Amniotic epithelial cell (primary cell): ENCODE results near the gene ARHGEF25.
A peak's percentile ranks its signal among the peaks of the same experiment; 100 is the strongest.

Experiments
- DNase-seq: peaks from one replicate; pipeline ENCODE4 v3.0.0-alpha.2; 2010; ENCODE audit warnings: low read depth

ARHGEF25 gene

GRCh38 chr12:57621497-57622292, 10.5 kb downstream of the ARHGEF25 start:
- DNase-seq, result no peak

- no peak for DNase-seq
These were observed 11.3 kb downstream of the ARHGEF25 start for GRCh38 chr12:57622293-57623245.

- DNase-seq, result no peak
These were observed 12.2 kb downstream of the ARHGEF25 start for GRCh38 chr12:57623385-57623784.

- no peak for DNase-seq
These were observed 12.7 kb downstream of the ARHGEF25 start for GRCh38 chr12:57623811-57624390.

GRCh38 chr12:57624441-57625220, 13.4 kb downstream of the ARHGEF25 start:
- no peak for DNase-seq

GRCh38 chr12:57625261-57626032, 14.2 kb downstream of the ARHGEF25 start:
- no peak for DNase-seq

- DNase-seq, result no peak
These were observed 15.1 kb downstream of the ARHGEF25 start for GRCh38 chr12:57626111-57626920.

- no peak for DNase-seq
These were observed 15.7 kb downstream of the ARHGEF25 start for GRCh38 chr12:57626921-57627445.

GRCh38 chr12:57627501-57628279, 16.5 kb downstream of the ARHGEF25 start:
- no peak for DNase-seq

- no peak for DNase-seq
These were observed 17.3 kb downstream of the ARHGEF25 start for GRCh38 chr12:57628280-57629191.

GRCh38 chr12:57629897-57630471, 18.7 kb downstream of the ARHGEF25 start:
- no peak for DNase-seq

- DNase-seq, result no peak
These were observed 19.7 kb downstream of the ARHGEF25 start for GRCh38 chr12:57630891-57631433.

GRCh38 chr12:57631566-57632072, 20.4 kb downstream of the ARHGEF25 start:
- DNase-seq, result no peak

- DNase-seq, result no peak
These were observed 21.1 kb downstream of the ARHGEF25 start for GRCh38 chr12:57632073-57632957.

GRCh38 chr12:57632958-57633840, 22.0 kb downstream of the ARHGEF25 start, which contains the start of gene B4GALNT1:
TSS of gene B4GALNT1 (minus strand) at chr12:57633201. CDS start at chr12:57632132, 1,069 bp downstream.
- DNase-seq, result peak; percentile 28
